HG03159 (cell line): ENCODE results near the gene SPRED2.
"Not testable (repeated sequence)": the region's sequence is repeated elsewhere in the genome, so short reads cannot be mapped to it uniquely, and the experiment has no call there.

ENCODE experiments used
- ATAC-seq: cut with Tn5 transposase; IDR thresholded peaks from one replicate; pipeline ENCODE4 v1.9.1; 2021; ENCODE audit warnings: mild to moderate bottlenecking, moderate library complexity; ENCODE audit not compliant: unreplicated experiment

The SPRED2 gene

DNA sequence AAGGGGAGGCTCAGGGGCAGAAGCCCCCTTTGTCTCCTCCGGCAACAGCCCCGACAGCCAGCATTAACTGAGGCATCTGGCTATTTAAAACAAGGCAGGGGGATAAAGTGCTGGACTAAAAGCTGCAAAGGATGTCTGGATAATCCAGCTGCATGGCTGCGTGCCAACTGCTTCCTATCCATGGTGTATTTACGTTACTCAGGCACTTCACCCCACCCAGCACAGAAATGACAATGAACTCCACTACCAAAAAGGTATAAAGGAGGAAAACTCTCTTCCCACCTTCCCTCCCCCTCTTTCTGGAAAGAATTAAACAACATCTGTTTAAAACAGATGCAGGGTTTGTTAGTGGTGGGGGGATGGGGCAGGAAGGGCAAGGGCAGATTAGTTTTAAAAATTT lies 82.5 kb downstream of the SPRED2 start:
- no peak for ATAC-seq

DNA sequence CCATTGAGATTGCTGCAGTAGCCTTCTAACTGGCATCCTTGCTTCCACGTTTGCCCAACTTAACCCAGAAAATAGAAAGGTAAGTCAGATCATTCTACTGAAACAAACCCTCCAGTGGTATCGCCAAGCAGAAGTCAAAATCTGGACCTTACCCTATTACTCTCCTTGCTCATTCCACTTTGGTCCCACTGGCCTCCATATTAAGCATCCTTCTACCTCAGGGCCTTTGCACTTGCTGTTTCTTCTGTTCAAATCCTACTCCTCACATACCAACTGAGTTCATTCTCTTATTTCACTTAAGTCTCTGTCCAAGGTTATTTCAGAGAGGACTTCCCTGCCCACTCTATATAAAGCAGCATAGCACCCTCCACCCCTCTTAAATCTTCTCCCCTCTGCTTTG lies 84.5 kb downstream of the SPRED2 start:
- ATAC-seq: no peak

DNA sequence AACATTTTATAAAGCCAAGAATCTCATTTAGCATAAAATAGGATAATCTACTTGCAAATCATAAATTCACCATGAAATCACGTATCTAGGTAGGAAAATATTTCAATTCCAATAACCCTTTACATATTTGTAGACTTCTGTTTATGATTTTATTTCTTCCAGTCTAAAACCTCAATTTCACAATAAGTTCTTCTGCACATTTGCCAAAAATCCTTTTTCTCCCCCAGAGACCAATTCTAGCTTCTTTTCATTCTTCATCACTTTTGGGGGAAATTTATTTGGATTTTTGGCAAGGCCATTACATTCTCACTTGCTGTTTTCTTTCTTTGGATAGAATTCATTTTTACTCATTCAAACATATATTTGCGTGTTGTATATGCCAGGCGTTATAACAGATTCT lies 86.8 kb downstream of the SPRED2 start:
- ATAC-seq: no peak

DNA sequence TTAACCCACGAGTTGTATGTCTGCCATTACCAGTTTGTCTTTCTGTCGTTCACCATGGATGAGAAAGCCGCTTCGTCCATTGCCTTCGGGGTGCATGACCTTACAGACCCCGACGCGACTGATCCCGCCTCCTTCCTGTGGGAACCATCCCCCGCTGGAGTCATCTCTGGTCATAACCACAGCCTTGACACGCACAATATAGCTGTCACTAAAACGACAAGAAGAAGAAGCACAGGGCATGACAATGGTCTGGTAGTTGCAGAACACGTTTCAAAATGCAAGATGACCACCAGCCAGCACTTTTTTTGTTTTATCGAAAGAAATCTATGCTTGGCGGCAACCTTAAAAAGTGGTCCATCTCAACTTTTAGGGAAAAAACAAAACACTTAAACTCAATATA lies 87.7 kb downstream of the SPRED2 start:
- no peak for ATAC-seq

DNA sequence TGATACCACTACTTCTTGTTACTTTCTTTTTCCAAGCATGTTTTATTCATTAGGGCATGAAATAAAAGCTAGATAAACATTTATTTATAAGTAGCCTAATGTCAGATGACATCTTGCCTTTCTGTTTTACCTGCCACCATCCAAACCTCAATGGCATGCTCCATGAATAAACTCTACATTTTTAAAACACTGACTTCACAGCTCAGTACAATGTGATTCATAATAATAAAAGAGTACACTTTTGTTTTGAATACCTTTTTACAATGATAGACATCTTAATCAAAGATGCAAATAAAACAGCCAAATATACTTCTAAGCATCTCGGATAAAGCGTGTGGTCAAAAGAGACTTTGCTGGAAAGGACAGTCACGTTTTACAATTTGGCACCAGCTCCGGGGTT lies 88.2 kb downstream of the SPRED2 start:
- no peak for ATAC-seq

DNA sequence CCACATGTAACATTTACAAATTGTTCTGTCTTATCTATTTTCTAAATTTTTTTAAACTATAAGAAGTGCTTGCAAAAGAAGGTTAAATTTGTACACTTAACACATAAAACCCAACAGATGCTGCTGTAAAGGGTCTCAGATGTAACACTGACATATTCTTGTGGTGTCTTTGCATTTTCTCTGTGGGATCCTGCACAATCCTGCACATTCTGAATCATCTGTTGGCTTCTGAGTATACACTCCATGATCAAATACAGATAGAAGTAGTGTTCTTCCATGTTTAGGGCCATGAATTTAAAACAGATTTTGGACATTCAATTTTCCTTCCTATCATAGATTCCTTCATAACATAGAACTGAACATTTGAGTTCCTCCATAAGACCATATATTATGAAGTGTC lies 89.0 kb downstream of the SPRED2 start:
- no peak for ATAC-seq

DNA sequence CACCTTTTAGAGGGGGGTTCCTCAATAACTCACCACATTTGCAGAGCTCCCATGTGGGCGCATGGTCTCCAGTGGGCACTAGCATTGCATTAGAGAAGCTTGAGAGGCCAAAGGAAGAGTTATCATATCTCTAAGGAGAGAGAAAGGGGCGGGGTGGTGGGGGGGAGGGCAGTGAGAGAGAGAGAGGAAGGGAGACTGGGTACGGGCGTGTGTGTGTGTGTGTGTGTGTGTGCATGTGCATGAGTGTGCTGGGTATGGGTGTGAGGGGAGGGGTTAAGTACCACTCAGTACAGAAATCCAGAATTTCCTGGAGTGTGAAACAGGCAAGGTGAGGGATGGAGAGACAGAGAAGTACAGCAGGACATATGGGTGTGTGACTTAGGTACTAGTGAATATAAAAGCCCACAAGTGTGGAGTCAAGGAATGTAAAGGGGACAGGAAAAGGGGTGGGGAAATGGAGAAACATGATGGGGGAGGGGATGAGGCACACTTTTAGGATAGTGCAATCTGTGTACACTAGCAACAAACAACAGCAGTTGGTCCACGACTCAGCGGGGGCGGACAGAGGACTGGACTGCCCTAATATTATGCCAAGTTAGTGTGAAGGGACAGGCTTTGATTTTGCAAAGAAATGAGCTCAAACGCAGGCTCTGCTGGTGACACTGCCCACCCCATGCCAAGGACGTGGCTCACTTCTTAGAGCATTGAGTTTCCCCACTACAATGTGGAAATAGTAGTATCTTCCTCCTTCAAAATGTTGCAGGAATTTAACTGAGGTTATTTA lies 91.3 kb downstream of the SPRED2 start:
- no peak for ATAC-seq

DNA sequence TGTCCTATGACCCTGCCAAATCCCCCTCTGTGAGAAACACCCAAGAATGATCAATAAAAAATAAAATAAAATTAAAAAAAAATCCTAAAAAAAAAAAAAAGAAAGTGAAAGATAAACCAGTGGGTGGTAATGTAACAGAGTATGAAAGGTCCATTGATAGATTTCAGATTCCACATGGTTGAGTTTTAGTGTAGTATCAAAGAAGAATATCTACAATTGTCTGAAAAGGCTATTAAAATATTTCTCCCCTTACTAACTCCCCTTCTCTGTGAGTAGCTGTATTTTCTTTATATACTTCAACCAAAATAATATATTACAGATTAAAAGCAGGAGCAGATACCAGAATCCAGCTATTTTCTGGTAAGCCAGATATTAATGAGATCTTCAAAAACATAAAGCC lies 92.8 kb downstream of the SPRED2 start:
- ATAC-seq: no peak

DNA sequence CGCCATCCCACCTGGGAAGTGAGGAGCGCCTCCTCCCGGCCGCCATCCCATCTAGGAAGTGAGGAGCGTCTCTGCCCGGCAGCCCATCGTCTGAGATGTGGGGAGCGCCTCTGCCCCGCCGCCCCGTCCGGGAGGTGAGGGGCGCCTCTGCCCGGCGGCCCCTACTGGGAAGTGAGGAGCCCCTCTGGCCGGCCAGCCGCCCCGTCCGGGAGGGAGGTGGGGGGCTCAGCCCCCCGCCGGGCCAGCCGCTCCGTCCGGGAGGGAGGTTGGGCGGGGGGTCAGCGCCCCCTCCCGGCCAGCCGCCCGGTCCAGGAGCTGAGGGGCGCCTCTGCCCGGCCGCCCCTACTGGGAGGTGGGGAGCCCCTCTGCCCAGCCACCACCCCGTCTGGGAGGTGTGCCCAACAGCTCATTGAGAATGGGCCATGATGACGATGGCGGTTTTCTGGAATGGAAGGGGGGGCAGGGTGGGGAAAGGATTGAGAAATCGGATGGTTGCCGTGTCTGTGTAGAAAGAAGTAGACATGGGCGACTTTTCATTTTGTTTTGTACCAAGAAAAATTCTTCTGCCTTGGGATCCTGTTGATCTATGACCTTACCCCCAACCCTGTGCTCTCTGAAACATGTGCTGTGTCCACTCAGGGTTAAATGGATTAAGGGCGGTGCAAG lies 93.4 kb downstream of the SPRED2 start:
- not testable (repeated sequence) for ATAC-seq

DNA sequence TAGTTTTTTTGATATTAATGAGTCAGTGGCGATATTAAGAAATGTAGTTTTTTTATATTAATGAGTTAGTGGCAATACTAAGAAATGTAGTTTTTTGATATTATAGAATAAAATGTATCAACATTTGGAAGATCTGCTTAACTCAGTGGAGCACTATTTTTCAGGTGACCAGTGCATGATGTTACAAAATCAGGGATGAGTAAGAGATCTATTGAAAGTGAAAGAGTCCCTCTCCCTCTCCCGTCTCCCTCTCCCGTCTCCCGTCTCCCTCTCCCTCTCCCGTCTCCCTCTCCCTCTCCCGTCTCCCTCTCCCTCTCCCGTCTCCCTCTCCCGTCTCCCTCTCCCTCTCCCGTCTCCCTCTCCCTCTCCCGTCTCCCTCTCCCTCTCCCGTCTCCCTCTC lies 94.5 kb downstream of the SPRED2 start:
- not testable (repeated sequence) for ATAC-seq

DNA sequence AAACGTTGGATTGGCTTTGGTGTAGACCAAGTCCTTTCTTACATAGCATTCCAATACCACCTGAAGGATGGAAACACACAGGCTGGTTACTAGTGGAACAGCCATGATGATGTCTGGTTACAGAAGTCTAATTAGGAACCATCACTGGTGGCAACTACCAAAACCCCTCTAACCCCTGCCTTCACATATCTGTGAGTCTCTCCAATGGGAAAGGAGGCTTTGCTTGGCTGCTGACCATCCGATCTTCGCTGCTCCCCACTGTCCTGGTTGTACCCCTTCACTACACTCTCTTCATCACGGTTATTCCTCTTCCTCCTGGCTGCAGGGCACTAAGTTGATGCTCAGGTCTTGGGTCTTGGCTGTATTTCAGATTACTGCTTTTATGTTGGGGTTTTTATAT lies 97.7 kb downstream of the SPRED2 start:
- ATAC-seq: no peak

DNA sequence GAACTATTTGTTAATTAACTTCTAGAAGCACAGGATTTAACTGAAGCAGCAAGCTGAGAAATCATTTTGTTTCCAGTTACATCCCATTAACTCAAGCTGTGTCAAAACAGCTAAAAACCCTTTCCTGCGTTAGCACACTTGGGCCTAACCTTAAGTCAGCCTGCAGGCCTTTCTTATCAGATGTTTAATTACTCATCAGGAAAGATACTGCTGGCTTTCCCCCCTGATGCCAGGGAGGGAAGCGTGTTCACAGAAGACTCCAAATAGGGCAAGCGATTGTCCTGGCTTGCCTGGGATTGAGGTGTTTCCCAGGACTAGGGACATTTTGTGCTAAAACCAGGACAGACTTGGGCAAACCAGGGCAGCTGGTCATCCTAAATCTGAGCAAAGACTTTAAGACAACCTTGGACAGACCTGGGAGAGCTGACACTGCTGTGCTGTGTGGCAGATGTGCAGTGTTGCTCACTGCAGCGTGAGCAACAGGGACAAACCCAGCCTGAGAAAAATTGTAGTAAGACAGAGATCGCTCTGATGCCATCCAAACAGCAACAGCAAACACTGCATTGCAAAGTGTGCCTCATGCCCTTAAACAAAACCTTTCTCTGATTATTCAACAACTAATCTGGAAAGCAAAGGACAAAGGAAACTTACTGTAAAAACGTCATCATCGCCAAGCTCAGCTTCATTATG lies 100.9 kb downstream of the SPRED2 start:
- ATAC-seq: no peak

DNA sequence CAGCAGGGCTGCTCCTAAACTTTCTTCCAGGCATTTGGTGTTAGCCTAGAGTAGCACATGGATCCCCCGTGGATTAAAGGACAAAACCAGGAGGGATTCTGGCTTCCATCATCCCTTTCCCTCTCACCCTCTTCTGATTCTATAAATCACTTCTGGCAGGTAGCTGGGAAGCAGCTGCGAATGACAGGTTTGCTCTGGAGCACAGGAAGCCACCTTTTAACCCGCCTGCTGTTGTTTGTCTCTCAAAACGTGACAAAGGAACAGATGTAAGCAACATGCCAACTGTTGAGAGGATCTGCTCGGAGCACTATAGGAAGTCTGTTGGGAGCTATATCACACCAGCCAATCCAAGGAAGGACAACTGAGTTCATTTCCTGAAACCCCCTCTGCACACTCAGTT lies 102.9 kb downstream of the SPRED2 start:
- no peak for ATAC-seq

DNA sequence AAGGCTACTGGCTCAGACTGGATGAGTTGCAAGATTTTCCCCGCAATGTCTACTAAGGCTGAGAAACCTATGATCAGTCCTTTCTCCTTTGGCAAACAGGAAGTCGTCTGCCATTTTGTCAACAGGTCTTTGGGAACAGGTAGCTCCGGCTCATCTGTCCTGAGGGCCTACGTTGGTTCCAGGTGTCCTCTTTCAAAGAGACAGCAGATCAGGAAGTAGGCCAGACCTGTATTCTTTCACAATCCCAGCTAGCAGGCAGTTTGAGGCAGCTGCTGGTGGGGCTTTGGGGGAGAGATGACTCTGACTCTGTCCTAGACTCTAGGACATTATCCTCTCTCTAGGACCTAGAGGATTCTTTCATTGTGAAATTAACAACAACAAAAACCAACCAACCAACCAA lies 106.1 kb downstream of the SPRED2 start:
- ATAC-seq: no peak

DNA sequence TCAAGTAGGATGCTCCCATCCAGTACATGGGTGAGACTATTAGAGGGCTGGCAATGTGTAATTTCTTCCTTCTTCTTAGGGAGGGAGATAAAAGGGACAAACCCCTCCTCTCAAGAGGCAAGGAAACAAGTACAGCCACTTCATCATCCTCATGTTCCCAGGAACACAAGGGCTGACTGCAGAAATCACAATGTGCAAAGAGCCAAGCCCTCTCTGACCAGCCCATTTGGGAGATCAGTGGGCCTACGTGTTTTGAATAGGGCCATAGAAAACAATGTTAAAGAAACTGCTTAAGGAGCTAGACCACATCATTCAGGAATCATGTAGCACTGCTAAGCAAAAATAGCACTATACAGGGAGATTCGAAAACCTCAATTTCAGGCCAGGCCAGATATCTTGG lies 107.3 kb downstream of the SPRED2 start:
- no peak for ATAC-seq

DNA sequence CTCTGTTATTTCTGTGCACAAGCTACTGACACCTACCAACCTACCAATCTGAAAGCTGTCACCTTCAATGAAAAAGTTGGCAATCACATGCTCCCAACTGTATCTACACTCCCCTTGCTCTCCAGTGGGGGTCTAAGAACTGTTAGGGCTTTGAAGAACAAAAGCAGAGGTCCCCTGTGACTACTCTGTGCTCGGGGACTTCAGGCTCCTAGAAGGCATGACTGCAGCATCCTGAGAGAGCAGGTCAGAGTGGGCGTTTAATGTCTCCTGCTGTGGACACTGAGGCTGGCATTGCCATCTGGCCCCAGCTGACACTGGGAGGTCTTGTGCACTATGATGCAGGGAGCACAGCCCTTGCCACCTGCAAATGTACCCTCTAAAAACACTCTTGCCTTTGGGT lies 111.5 kb downstream of the SPRED2 start:
- no peak for ATAC-seq

DNA sequence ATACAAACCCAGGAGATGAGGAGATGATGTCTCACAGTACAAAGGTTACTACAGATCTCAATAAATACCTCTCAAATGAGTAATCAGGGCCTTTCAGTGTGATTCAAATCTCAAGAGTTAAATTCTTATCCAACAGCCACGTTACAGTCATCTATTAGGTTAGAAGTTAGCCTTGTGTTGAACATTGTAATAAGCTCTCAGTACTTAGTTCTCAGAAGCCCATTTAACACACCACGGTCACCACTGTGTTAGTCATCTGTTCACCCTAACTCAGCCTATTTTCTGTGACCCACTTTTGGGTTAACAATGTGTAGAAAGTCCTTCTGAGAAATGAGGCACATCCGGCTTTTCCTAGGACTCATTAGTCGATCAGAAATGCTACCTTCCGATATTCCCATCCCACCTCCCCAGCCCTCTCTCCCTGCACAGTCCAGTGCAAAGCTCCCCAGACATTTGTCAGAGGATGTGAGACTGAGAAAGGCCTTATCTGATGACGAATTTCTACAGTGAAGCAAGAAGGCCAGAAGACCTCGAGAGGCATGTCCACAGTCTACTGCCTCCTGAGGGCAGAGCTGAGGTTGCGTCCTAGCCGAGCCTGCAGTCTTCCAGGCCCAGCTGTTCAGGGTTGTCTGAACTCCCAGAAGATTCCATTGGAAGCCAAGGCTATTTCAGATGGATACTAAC lies 112.2 kb downstream of the SPRED2 start:
- peak; percentile 73 for ATAC-seq

DNA sequence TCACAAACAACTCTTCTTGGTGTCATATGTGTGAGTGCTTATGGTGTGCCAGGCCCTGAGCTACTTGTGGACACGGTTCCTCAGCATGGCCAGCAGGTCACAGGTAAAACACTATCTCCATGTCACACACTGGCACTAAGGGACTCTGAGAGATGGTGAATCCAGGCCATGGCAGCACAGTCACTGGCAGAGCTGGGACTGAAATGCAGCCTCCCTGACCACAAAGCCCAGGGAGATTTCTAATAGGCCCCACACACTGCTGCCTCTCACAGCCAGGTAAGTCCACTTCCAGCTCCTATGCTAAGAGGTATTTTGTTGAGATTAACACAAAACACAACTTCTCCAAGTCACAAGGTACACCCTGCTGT lies 112.7 kb downstream of the SPRED2 start:
- ATAC-seq: no peak

DNA sequence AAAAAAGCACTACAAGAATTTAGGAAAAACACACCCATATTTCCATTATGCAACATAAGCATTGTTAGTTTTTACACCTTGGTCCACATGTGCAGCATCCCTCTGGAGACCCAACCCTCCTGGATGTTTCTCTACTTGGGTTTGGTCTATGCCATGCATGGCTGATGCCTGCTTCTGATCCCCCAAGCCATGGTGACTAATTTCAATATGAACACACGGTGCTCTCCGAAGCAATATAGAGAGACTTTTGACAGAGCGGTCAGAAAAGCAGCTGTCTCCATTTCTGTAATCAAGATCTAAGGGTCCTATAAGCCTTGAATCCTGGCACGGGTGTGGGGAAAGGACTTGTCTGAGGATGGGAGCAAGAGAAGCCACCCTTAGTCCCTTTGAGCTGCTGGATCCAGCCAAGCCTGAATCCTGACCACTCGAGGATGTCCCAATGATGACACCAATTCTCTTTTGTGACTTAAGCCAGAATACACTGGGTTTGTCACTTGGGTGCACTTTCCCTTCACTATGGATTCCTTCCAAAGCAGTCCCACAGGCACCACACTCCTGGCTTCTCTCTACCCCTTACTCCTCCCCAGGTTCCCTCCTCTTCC lies 113.2 kb downstream of the SPRED2 start:
- ATAC-seq: no peak

DNA sequence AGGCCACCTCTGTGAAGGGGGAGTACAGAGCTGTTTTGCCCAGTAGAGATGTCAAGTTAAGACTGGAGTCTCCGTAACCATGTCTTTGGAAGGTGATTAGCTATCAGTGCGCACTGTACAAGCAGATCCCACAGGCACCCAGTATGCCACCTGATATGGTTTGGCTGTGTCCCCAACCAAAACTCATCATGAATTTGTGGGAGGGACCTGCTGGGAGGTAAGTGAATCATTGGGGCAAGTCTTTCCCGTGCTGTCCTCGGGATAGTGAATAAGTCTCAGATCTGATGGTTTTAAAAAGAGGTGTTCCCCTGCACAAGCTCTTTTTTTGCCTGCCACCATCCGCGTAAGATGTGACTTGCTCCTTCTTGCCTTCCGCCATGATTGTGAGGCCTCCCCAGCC lies 114.6 kb downstream of the SPRED2 start:
- ATAC-seq: no peak

DNA sequence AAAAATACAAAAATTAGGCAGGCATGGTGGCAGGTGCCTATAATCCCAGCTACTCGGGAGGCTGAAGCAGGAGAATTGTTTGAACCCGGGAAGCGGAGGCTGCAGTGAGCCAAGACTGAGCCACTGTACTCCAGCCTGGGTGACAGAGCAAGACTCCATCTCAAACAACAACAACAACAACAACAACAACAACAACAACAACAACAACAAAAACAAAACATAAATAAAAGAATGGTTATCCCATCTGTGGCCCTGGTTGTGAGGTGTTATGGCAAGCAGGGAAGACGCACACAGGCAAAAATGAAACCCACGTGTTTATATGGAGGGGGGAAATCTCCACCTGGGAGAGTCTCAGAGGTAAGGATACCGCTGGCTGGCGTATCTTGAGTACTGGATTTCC lies 115.0 kb downstream of the SPRED2 start:
- ATAC-seq: not testable (repeated sequence)
